Gastrocnemius medialis (tissue), 4 donors: ENCODE measurements around the gene CHSY1.

Experiments used
- POLR2A ChIP-seq, 2 donors: fragments of 450-650 bp; IDR thresholded peaks; one replicate each; pipeline ENCODE4 v1.6.1; 2017; ENCODE audit warnings: antibody characterized with exemption in 2 of 2, mild to moderate bottlenecking in 2 of 2, moderate library complexity in 2 of 2
- TF ChIP-seq, protein P1 (sequence below), 5 experiments: fragments of 450-650 bp in 3 of 5; fragments of 200-600 bp in 2 of 5; sonication (generic) in 2 of 5; IDR thresholded peaks in 4 of 5; conservative IDR thresholded peaks in 1 of 5; 1 replicate in 4 of 5; 2 replicates in 1 of 5; pipeline ENCODE4 v1.5.1; 2016 to 2019; ENCODE audit warnings: antibody characterized with exemption in 5 of 5, mild to moderate bottlenecking in 3 of 5, moderate library complexity in 3 of 5

DNA sequence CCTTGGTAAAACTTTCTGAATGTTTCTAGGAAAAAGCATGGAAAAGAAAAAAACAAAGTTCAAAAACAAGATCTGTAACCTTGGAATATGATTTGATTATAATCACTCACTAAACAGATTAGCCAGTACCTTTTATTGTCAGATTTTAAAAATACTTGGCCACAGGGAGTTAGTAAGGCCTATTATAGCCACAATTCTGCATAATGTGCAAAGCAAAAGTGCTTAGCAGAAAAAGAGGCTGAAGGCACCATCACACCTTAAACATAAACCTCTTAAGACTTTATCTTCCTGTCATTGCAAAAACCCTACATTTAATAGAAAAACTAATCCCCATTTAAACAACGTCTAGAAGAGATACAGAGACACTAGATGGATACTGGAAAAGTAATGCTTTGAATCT is 41.8 kb downstream of the CHSY1 start:
- TF ChIP-seq, protein P1, sequence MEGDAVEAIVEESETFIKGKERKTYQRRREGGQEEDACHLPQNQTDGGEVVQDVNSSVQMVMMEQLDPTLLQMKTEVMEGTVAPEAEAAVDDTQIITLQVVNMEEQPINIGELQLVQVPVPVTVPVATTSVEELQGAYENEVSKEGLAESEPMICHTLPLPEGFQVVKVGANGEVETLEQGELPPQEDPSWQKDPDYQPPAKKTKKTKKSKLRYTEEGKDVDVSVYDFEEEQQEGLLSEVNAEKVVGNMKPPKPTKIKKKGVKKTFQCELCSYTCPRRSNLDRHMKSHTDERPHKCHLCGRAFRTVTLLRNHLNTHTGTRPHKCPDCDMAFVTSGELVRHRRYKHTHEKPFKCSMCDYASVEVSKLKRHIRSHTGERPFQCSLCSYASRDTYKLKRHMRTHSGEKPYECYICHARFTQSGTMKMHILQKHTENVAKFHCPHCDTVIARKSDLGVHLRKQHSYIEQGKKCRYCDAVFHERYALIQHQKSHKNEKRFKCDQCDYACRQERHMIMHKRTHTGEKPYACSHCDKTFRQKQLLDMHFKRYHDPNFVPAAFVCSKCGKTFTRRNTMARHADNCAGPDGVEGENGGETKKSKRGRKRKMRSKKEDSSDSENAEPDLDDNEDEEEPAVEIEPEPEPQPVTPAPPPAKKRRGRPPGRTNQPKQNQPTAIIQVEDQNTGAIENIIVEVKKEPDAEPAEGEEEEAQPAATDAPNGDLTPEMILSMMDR (IDR thresholded peaks at IDR 0.05 in 4 of 5, conservative IDR thresholded peaks at IDR 0.05 in 1 of 5): no peak
- TF ChIP-seq POLR2A (IDR thresholded peaks at IDR 0.05): no peak
